Bronchial epithelial cell (primary cell): ENCODE results near the gene NNMT. TPM values are rescaled to one million over a fixed set of nuclear protein-coding genes. Genes with fewer than 3 reads are reported as not detected.
A peak's percentile ranks its signal among the peaks of the same experiment; 100 is the strongest.

Source experiments
- DNase-seq: peaks from one replicate; pipeline ENCODE4 v3.0.0-alpha.2; 2010; ENCODE audit warnings: low read depth
- FAIRE-seq: peaks from 2 replicates; lab custom pipeline; 2011; peaks lifted over from hg19 to GRCh38; lab: Jason Lieb, UNC
- H3K27me3 ChIP-seq: 2 replicates; pipeline ENCODE4 v1.5.1; 2011; ENCODE audit warnings: low read length; ENCODE audit not compliant: control insufficient read depth, insufficient read depth
- H3K36me3 ChIP-seq: 2 replicates; pipeline ENCODE4 v1.5.1; 2011; ENCODE audit warnings: low read length; ENCODE audit not compliant: control insufficient read depth, insufficient read depth
- H3K4me3 ChIP-seq: 2 replicates; pipeline ENCODE4 v1.5.1; 2011; ENCODE audit warnings: mild to moderate bottlenecking, low read depth, low read length, control low read depth
- CTCF ChIP-seq: IDR thresholded peaks from 2 replicates; pipeline ENCODE4 v1.5.1; 2011; ENCODE audit warnings: mild to moderate bottlenecking, moderate library complexity, low read length, control low read depth, inconsistent platforms; ENCODE audit not compliant: insufficient read depth, severe bottlenecking
- total RNA-seq: library from RNA; depleted of rRNA; stranded (reverse); fragments of >200 nt; gene quantifications from 2 replicates; pipeline ENCODE4 v1.2.1, GENCODE V29; 2014

The NNMT gene
- total RNA-seq, 1 donor from 2014 or later, result 11.6 TPM

DNA sequence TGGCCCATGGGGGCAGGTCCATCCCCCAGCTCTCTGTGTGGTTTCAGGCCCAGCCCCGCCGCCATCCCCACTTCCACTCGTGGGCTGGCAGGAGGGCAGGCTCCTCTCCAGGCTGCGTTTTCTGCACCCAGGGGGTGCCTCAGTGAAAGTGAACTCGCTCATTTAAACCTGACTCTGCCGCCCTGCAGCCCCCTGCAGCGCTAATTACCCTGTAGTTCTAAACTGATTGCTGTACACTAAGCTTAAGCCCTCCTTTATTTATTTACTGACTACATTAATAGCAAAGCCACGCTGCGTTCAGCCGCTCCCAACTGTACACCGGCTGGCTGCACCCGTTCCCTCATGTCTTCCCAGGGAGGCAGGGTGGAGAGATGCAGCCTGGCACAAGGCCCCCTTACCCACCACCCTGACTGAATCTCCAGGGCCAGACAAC lies 36.6 kb upstream of the NNMT start:
- no peak for FAIRE-seq
- H3K4me3 ChIP-seq, result no peak overlapping the region

DNA sequence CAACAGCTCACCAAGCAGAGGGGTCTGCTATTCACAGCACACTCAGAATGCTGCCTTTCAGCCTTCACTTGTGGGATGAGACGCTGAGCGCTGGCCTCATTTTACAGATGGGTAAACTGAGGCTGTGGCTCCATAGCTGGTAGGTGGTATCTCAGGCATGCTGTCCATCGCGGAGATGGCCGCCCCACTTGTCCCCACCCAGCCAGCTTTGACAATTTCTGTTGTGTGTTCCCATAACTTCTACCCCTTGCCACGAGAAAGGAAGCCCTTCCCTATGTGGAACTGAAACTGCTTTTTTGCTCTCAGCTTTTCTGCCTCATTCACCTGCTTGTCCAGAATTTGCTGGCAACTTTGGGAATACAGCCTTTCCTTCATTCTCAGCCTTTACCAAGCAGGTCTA lies 36.1 kb upstream of the NNMT start:
- Histone ChIP-seq H3K4me3 (no peak overlapping the region), H3K27me3 (peaks cover 1% of the 10 kb centered on the region), H3K36me3 (no peaks in the 10 kb centered on the region)
- DNase-seq, result no peak
- FAIRE-seq, result no peak
- no peak for TF ChIP-seq CTCF

More for the DNA sequence above, 36.6 kb upstream of the NNMT start:
- no peaks in the 10 kb centered on the region for H3K36me3 ChIP-seq
- peaks cover 1% of the 10 kb centered on the region for H3K27me3 ChIP-seq
- no peak for TF ChIP-seq CTCF
- DNase-seq, result no peak

GRCh38 chr11:114260483-114260882 lies 35.7 kb upstream of the NNMT start:
- Histone ChIP-seq H3K36me3 (no peaks in the 10 kb centered on the region), H3K27me3 (peaks cover 1% of the 10 kb centered on the region), H3K4me3 (no peak overlapping the region)
- DNase-seq (no peak), FAIRE-seq (no peak)
- TF ChIP-seq CTCF, result no peak

DNA sequence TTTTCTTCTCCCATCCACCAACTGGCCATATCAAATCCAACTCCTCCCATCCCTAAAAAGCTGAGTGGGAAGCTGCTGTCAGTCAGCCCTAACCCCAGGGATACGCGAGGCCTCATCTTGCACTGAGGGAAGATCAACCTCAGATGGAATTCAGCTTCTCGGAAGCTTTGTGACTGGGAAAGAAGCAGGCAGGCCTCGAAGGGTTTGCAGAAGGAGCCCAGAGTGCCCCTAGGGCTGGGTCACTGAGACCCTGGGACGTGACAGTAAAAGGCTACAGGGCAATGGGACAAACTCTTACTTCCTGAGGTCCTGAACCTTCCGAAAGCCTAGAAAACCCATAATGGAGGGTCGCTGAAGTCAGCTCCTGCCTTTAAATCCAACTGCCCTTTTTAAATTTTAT lies 34.4 kb upstream of the NNMT start:
- H3K36me3 ChIP-seq, result no peaks in the 10 kb centered on the region
- no peak overlapping the region for H3K4me3 ChIP-seq
- H3K27me3 ChIP-seq, result peaks cover 1% of the 10 kb centered on the region
- FAIRE-seq, result no peak
- no peak for DNase-seq
- TF ChIP-seq CTCF, result no peak

- FAIRE-seq (peak; percentile 55), DNase-seq (peak; percentile 32)
- H3K4me3 ChIP-seq, result no peak overlapping the region
- H3K27me3 ChIP-seq, result peaks cover 1% of the 10 kb centered on the region
- peak; percentile 73 for TF ChIP-seq CTCF
- no peaks in the 10 kb centered on the region for H3K36me3 ChIP-seq
Observed at GRCh38 chr11:114262681-114263512, 33.3 kb upstream of the NNMT start.
